Skin epidermis (tissue), 12 donors: ENCODE results near the gene FCER1G.

Experiments
- H3K27ac ChIP-seq, 21 experiments: fragments of 200-600 bp; sonication (generic) in 11 of 21; one replicate each; pipeline ENCODE4 v1.5.0; 2020; ENCODE audit warnings: mild to moderate bottlenecking in 3 of 21, inconsistent platforms in 2 of 21, moderate library complexity in 2 of 21
- H3K4me3 ChIP-seq, 7 experiments: fragments of 200-600 bp; sonication (generic) in 2 of 7; one replicate each; pipeline ENCODE4 v1.5.0; 2020; ENCODE audit warnings: inconsistent platforms in 2 of 7, mild to moderate bottlenecking in 2 of 7, moderate library complexity in 1 of 7

FCER1G gene

DNA sequence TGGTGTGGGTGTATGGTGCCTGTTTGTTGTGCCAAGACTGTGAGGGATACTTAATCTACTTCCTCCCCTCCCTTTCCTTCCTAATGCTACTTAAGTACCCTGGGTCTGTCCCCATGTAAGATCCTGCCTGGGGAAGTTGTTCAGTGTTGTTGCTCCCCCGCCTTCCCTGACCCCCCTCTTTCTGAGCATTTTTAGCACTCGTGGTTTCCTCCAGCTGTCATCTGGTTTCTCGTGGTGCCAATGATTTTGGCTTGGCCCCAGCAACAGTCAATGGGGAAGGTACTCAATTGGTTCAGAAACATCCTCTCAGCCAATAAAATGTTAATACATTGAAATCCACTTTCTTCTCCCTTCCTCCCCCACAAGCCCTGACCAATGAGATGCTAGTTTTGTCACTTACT is 29.8 kb upstream of the FCER1G start:
- no peak overlapping the region for H3K4me3 ChIP-seq
- H3K27ac ChIP-seq: peak overlapping the region in 19 of 21 experiments; percentile 53 to 98 (median 79)

DNA sequence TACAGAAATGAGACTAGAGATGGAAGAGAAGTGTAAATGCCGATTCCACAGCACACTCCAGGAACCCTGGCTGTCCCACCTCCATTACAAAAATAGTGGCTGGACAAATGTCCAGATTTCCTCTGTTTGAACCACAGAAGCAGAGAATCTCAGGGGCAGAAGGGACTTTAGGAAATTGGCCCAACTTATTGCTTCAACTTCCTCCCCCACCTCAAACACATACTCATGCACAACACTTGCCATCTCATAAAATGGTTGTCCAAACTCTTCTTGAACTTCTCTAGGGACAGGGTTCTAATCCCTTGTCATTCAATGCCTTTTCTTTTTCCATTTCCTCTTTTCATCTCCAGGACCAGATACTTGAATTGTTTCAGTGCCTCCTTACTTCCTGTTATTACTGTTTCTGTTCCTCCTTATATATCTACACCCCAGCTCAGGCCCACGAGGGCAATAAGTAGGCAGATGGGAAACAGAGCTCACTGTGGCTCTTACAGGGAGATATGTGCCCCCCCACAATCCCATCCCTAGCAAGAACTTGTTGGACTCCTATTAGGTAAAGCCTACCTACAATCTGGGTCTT is 29.3 kb upstream of the FCER1G start:
- Histone ChIP-seq H3K27ac (peak overlapping the region in 20 of 21 experiments; percentile 48 to 98 (median 78)), H3K4me3 (no peak overlapping the region)

DNA sequence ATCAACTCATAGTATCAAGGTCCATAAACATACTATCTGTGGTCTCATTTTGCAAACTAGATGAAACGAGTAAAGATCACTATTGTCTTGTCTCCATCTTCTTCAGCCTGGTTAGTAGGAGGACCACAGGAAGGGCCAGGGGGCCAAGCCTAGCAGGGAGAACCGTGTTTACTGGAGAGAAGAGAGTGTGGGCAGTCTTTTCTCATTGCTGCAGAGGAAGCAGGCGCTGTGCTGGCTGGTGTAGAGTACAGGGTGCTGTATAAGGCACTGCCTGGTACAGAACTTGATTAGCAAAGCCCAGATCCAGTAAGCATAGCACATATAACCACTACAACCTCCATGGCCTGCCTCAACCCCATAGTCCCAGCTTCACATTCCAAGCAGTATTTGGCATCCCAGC is 27.8 kb upstream of the FCER1G start:
- Histone ChIP-seq H3K27ac (peak overlapping the region in 15 of 21 experiments; percentile 4 to 98 (median 80)), H3K4me3 (no peak overlapping the region)

- peak overlapping the region in 5 of 21 experiments; percentile 27 to 94 (median 46) for H3K27ac ChIP-seq
- no peak overlapping the region for H3K4me3 ChIP-seq
Measured at GRCh38 chr1:161188381-161188780, 26.7 kb upstream of the FCER1G start.

- no peak overlapping the region for H3K4me3 ChIP-seq
- H3K27ac ChIP-seq: peak overlapping the region in 5 of 21 experiments; percentile 3 to 94 (median 31)
Measured at GRCh38 chr1:161189036-161189435, 26.1 kb upstream of the FCER1G start.

DNA sequence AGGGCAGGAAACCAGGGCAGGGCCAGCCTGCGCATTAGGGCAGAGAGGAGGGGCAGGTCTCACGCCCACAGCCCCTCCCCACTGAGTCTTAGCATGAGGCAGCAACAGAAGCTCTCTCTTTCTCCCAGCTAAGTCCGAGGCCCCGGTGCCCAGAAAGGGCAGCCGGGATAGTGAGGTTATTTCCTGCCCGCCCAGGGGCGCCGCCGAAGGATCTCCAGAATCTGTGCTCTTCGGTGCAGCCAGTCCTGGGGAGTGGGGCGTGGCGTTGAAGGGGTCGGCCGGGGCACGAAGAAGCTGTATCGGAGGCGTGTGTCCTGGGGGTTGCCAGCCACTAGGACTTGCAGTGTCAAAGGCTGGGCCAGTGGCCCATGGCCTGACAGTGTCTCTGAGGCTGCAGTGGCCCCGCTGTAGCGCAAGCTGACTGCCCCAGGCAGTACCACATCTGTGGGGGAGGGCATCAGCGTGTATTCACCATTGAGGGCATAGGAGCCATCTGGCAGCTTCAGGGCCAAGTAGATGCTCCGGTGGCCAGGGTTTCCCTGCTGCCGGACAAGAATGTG is 24.1 kb upstream of the FCER1G start:
- H3K27ac ChIP-seq: peak overlapping the region in 9 of 21 experiments; percentile 14 to 62 (median 23)
- H3K4me3 ChIP-seq: no peak overlapping the region

DNA sequence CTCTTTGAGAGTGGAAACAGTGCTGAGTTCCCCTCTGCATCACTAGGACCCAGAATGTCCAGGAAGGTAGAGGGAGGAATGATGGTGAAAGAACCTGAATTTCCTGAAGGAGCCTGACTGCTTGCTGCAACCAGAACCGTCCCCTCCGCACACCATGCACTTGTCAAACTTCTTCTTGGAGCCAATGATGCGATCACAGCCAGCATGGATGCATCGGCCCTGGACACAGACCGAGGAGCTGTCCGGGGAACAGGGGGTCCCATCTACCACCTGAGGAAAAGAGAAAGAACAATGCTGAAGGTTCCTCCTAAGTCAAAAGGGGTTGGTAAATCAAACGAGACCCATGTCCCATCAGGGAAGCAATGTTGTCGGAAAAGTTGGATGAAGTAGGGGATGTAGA is 23.1 kb upstream of the FCER1G start:
- Histone ChIP-seq H3K27ac (peak overlapping the region in 3 of 21 experiments; percentile 10 to 53 (median 15)), H3K4me3 (no peak overlapping the region)

DNA sequence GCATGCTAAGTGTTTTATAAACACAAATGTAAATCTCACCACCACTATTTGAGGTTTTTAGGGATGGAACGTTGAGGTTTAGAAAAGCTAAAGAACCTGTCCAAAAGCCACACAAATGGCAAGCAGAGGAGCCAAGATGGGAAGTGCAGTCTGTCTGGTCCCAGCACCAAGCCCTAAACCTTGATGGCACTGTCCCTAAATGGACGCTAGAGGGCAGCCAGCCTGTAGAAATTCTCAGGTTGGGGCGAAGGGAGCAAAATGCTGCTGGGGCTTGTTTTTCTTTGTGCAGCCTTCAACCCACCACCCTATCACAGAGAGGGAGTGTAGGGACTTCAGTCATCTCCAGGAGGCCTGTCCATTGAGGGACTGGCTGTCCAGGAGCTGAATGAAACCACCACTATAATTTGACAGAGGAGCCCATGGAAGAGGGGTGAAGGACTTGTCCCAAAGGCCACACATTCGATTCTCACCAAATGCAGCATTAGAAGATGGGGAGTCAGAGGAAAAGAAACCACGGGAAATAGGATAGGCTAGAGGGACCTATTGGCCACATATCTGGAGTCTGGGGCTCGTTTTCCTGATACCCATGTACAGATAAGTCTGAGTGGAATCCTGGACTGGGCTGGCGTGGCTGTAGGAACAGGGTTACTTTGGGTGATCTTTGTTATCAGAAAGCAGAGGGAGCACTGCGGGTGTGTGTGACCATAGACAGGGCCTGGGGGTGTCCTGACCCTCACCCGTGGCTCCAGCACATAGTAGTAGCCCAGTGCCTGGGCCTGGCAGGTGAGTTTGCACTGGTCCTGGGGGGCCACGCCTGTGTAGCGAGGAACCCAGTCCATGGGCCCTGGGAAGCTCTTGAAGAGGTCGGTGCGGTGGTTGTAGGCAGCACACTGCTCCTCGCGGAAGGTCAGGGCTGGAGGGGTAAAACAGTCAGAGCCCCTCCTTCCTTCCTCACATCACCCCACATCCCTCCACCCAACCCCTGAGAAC is 22.3 kb upstream of the FCER1G start:
- Histone ChIP-seq H3K4me3 (no peak overlapping the region), H3K27ac (peak overlapping the region in 13 of 21 experiments; percentile 2 to 94 (median 36))

DNA sequence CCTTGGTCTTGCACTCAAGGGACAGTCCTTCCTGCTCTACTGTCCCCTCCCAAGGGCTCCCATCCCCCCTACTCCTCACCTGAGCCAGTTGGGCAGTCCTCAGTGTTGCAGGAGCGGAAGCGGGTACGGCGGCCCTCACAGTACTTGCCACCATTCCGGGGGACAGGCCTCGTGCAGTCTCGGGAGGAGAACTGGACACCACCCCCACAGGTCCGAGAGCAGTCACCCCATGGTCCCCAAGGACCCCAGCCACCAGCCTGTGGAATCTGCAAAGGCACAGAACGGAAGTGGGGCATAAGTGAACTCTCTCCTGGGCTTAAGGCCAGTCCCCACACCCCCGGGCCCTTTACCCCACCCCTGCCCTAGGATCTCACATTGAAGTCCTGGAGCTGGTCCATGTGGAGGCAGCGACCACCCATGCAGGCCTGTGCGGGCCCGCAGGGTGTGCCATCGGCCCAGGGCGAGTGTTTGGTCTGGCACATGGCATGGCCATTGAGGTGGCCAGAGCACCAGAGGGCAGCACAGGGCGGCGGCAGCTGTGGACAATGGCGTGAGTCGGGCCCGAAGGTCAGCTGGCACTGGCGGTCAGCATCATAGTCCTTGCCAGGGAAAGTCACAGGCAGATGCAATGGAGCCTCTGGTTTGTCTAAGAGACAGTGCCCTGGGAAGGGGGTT is 21.4 kb upstream of the FCER1G start:
- H3K27ac ChIP-seq: peak overlapping the region in 13 of 21 experiments; percentile 2 to 94 (median 39)
- no peak overlapping the region for H3K4me3 ChIP-seq

GRCh38 chr1:161195171-161195570 is 19.9 kb upstream of the FCER1G start:
- H3K27ac ChIP-seq: peak overlapping the region in 11 of 21 experiments; percentile 1 to 98 (median 84)
- no peak overlapping the region for H3K4me3 ChIP-seq

DNA sequence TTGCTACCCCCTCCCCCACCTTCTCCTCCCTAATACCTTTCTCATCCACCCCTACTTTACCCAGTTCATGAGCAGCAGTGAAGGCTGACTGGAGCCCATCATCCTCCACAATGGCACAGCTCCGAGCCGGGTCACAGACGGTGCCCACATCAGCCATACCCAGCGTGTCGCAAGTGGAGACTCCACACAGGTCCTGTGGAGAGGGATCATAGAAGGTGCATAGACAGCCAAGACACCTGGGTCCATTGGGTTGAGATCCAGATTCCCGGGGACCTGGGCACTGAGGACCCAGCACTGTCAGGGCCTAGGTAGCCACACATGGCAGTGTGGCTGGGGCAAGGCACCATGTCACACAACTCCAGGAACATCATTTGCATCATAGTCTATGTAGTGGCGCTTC is 19.0 kb upstream of the FCER1G start:
- Histone ChIP-seq H3K4me3 (peak overlapping the region in 5 of 7 experiments; percentile 28 to 42 (median 40)), H3K27ac (peak overlapping the region in 17 of 21 experiments; percentile 50 to 98 (median 94))

- H3K27ac ChIP-seq: peak overlapping the region in 20 of 21 experiments; percentile 50 to 98 (median 94)
- H3K4me3 ChIP-seq: peak overlapping the region; percentile 26 to 42 (median 37)
Measured at GRCh38 chr1:161196521-161197451, 18.3 kb upstream of the FCER1G start.

DNA sequence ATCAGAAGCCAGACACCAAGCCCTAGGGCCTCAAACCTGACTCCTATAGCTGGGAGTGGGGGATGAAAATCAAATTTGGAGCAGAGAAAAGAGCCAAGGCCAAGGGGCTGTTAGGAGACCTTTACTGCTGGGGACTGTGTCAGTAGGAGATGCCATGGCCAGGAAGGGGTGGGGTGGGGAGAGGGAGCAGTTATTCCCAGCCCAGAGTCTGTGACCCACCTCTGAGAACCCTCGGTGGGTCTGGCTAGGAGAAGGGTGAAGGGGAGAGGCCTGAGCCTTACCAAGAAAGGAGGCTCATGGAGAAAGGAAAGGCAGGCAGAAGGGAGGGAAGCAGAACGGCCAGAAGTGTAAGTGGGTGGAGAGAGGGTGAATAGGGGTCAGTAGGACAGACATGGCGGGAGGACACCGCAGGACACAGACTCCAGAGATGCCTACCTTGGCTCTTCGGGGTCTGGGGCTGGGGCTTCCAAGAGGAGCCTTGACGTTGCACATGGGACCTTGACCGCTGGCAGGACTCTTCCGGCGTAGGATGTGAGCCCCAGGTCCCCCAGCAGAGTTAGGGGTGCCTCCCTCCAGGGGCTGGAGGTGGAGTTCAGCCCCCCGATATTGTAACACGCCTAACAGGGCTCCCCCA is 17.4 kb upstream of the FCER1G start:
- Histone ChIP-seq H3K4me3 (peak overlapping the region; percentile 26 to 42 (median 37)), H3K27ac (peak overlapping the region; percentile 2 to 98 (median 94))

GRCh38 chr1:161198194-161198896 is 16.8 kb upstream of the FCER1G start:
- Histone ChIP-seq H3K4me3 (peak overlapping the region; percentile 26 to 42 (median 37)), H3K27ac (peak overlapping the region; percentile 2 to 98 (median 94))

GRCh38 chr1:161198897-161199431 is 16.1 kb upstream of the FCER1G start, which contains the start of gene ADAMTS4:
Gene ADAMTS4 (minus strand): TSS chr1:161199054. CDS start chr1:161198627, 427 bp downstream.
- H3K4me3 ChIP-seq: peak within 1 kb of the TSS; percentile 26 to 42 (median 37)

GRCh38 chr1:161199506-161200139 is 15.5 kb upstream of the FCER1G start:
- Histone ChIP-seq H3K27ac (peak overlapping the region in 20 of 21 experiments; percentile 36 to 98 (median 94)), H3K4me3 (no peak overlapping the region)

More at GRCh38 chr1:161198897-161199431, 16.1 kb upstream of the FCER1G start, which contains the start of gene ADAMTS4:
- H3K27ac ChIP-seq: peak within 1 kb of the TSS; percentile 17 to 98 (median 94)
